ENCODE measurements around the gene KCNIP2. TPM values are rescaled to one million over a fixed set of nuclear protein-coding genes. Genes with fewer than 3 reads are reported as not detected.

KCNIP2 gene
- total and polyA plus RNA-seq, 2 of the 4 experiments (the other 2 are of a cell fraction) = under 0.01 to 0.87 TPM

- ATAC-seq (ENCODE audit: low read depth) = no peak
Measured at GRCh38 chr10:101857802-101858476, 14.3 kb upstream of the KCNIP2 start.

More at GRCh38 chr10:101857802-101858476, 14.3 kb upstream of the KCNIP2 start:
- Histone ChIP-seq H3K23ac (ENCODE audit: low read depth, low read length) (no peak overlapping the region), H3K4me1 (ENCODE audit: control insufficient read depth, insufficient read depth, low read length) (0 out of 2 replicates have a peak, but pooled peaks cover 2% of the 10 kb centered on the region), H2BK120ac (ENCODE audit: low read depth, low read length) (no peak overlapping the region), H2BK15ac (ENCODE audit: low read depth, low read length) (no peak overlapping the region), H3K9ac (ENCODE audit: low read depth, low read length) (no peak overlapping the region), H3K79me1 (ENCODE audit: low read depth in 1 of 2, low read length in 2 of 2) (peaks cover 6 to 15% of the 10 kb centered on the region in 2 experiments), H3K14ac (replicated peaks; ENCODE audit: low read depth, low read length) (no peak overlapping the region), H3K36me3 (ENCODE audit: control insufficient read depth, insufficient read depth, low read length) (0 out of 2 replicates have a peak, but pooled peaks cover 1% of the 10 kb centered on the region), H3K9me3 (ENCODE audit: control insufficient read depth, insufficient read depth, low read length) (0 out of 2 replicates have a peak, but pooled peaks cover 2% of the 10 kb centered on the region), H3K27me3 (ENCODE audit: control insufficient read depth, insufficient read depth, low read length) (no peaks in the 10 kb centered on the region), H3K9me1 (ENCODE audit: insufficient read depth, low read length) (peaks cover 7% of the 10 kb centered on the region; the same call in 1 of the 2 replicates), H4K5ac (ENCODE audit: low read depth, low read length) (no peak overlapping the region), H2BK20ac (ENCODE audit: low read depth, low read length) (no peak overlapping the region), H2AK9ac (replicated peaks; ENCODE audit: low read depth, low read length, poor library complexity) (no peak overlapping the region), H3K18ac (ENCODE audit: low read depth, low read length) (no peak overlapping the region), H2BK5ac (ENCODE audit: low read depth, low read length, poor library complexity, severe bottlenecking) (no peak overlapping the region), H3K4me3 (ENCODE audit: insufficient read depth, low read depth, low read length) (no peak overlapping the region), H3K56ac (ENCODE audit: extremely low read depth, insufficient read depth, low read length) (no peak overlapping the region), H4K20me1 (ENCODE audit: insufficient read depth, low read length) (peaks cover 6% of the 10 kb centered on the region; the same call in 1 of the 2 replicates), H2AFZ (replicated peaks; ENCODE audit: low read length, poor library complexity) (no peak overlapping the region), H4K8ac (ENCODE audit: low read depth in 2 of 2, low read length in 2 of 2) (no peak overlapping the region), H3K27ac (ENCODE audit: insufficient read depth, low read length) (no peak overlapping the region), H2AK5ac (ENCODE audit: low read depth, low read length) (no peak overlapping the region), H4K91ac (ENCODE audit: insufficient read depth, low read depth, low read length) (no peak overlapping the region), H3K4me2 (ENCODE audit: low read depth, low read length) (no peak overlapping the region), H3K4ac (ENCODE audit: low read depth, low read length) (no peak overlapping the region)
- ChIA-PET CTCF (interaction anchor here (0.6 to 1.4 kb wide), 4 partner anchors 11 to 149 kb away, joined by 3 to 5 read pairs (median 4); no protein-coding TSS in a partner anchor), POLR2A (ENCODE audit: unreplicated experiment) (no interaction called here)
- no CpG with 5 or more reads among the region's 1 CpG for WGBS, 2 experiments (ENCODE audit: extremely low coverage in 2 of 2, insufficient read length in 1 of 2)
- intact Hi-C loops (cut with micrococcal nuclease) = no loop called here
- TF ChIP-seq USF2 (IDR thresholded peaks at IDR 0.05; ENCODE audit: low read depth, low read length) (no peak), CTCF (conservative IDR thresholded peaks at IDR 0.05; ENCODE audit: low read depth, low read length) (no peak), NFE2L2 (IDR thresholded peaks at IDR 0.05; ENCODE audit: low read depth, low read length) (no peak), MAZ (IDR thresholded peaks at IDR 0.05; ENCODE audit: borderline replicate concordance, low read depth, low read length) (no peak), POLR2A (IDR thresholded peaks at IDR 0.05; ENCODE audit: low read depth, low read length) (no peak), FOS (IDR thresholded peaks at IDR 0.05; ENCODE audit: low read depth, low read length) (no peak), BHLHE40 (IDR thresholded peaks at IDR 0.05; ENCODE audit: low read depth, low read length) (no peak), MAFK (IDR thresholded peaks at IDR 0.05; ENCODE audit: low read depth, low read length) (no peak), MXI1 (IDR thresholded peaks at IDR 0.05; ENCODE audit: borderline replicate concordance, low read depth, low read length) (no peak), RFX5 (IDR thresholded peaks at IDR 0.05; ENCODE audit: low read depth, low read length) (no peak), CEBPB (IDR thresholded peaks at IDR 0.05; ENCODE audit: low read depth, low read length) (no peak), RAD21 (IDR thresholded peaks at IDR 0.05; ENCODE audit: low read length) (no peak), ELK1 (IDR thresholded peaks at IDR 0.05; ENCODE audit: borderline replicate concordance, low read depth, low read length) (no peak), SMC3 (IDR thresholded peaks at IDR 0.05; ENCODE audit: low read depth, low read length) (no peak), CHD1 (IDR thresholded peaks at IDR 0.05; ENCODE audit: low read depth, low read length) (no peak), RCOR1 (IDR thresholded peaks at IDR 0.05; ENCODE audit: insufficient replicate concordance, low read length) (no peak)
- dilution Hi-C loops (cut with HindIII; ENCODE audit: low sequenced_read_pairs, unreplicated experiment) = no loop called here
- no peak for DNase-seq
- BruUV-seq (replicated peaks) = no TSS peak
- in situ Hi-C loops (cut with MboI; ENCODE audit: low sequenced_read_pairs) = no loop called here

All from IMR-90 (cell line).